GM12873 (cell line): ENCODE results near the gene PIP5K1C.

ENCODE experiments used
- TF ChIP-seq, protein P1 (sequence below): IDR thresholded peaks from 2 replicates; pipeline ENCODE4 v1.5.1; 2012; ENCODE audit warnings: low read depth, mild to moderate bottlenecking, moderate library complexity, low read length, control low read depth; ENCODE audit not compliant: insufficient read depth; ENCODE audit errors: missing control alignments

PIP5K1C gene

DNA sequence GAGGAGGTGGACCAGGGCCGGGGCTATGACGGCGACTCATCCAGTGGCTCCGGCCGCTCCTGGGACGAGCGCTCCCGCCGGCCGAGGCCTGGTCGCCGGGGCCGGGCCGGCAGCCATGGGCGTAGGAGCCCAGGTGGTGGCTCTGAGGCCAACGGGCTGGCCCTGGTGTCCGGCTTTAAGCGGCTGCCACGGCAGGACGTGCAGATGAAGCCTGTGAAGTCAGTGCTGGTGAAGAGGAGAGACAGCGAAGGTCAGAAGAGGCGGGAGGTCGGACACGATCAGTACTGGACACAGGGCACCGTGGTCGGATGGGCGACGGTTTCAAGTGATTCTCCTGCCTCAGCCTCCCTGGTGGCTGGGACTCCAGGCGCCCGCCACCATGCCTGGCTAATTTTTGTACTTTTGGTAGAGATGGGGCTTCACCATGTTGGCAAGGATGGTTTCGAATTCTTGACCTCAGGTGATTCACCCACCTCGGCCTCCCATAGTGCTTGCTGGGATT lies 30.2 kb upstream of the PIP5K1C start:
- TF ChIP-seq, protein P1, sequence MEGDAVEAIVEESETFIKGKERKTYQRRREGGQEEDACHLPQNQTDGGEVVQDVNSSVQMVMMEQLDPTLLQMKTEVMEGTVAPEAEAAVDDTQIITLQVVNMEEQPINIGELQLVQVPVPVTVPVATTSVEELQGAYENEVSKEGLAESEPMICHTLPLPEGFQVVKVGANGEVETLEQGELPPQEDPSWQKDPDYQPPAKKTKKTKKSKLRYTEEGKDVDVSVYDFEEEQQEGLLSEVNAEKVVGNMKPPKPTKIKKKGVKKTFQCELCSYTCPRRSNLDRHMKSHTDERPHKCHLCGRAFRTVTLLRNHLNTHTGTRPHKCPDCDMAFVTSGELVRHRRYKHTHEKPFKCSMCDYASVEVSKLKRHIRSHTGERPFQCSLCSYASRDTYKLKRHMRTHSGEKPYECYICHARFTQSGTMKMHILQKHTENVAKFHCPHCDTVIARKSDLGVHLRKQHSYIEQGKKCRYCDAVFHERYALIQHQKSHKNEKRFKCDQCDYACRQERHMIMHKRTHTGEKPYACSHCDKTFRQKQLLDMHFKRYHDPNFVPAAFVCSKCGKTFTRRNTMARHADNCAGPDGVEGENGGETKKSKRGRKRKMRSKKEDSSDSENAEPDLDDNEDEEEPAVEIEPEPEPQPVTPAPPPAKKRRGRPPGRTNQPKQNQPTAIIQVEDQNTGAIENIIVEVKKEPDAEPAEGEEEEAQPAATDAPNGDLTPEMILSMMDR = no peak

DNA sequence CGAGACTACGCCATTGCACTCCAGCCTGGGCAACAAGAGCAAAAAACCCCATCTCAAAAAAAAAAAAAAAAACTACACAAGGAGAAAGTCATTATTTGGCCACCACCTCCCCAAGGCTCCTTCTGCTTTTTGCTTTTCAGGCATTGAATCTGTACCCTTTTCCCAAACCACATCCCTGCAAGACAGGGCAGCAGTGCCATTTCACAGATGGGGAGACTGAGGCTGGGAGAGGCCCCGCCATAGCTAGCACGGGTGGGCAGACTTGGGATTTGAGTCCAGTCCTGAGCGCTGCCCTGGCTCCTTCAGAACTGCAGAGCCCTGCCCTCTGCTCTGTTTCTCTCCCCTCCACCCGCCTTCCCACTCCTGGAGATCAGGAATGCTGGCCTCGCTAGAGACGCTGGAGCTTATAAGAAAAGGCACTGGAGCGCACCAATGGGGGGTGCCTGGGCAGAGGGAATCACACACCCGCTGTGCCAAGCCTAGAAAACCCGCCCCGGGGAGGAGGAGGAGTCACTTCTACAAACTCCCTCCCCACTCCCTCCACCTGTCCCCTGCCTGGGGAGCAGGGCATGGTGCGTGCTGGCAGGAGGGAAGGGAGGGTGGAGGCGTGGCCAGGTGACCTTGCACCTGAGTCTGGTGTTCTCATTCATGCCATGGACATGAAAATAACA lies 25.5 kb upstream of the PIP5K1C start:
- TF ChIP-seq, protein P1 = no peak

DNA sequence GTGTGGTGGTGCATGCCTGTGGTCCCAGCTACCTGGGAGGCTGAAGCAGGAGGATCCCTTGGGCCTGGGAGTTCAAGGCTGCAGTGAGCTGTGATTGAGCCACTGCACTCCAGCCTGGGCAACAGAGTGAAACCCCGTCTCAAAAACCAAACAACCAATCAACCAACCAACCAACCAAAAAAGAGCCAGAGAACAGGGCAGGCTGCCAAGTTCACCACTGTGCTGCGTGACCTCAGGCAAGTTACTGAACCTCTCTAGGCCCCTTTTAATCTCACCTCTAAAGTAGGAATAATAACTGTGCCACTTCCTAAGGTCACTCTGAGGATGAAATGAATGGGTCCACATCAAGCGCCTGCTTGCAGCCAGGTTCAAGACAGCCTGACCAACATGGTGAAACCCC lies 24.9 kb upstream of the PIP5K1C start:
- TF ChIP-seq, protein P1 = no peak

DNA sequence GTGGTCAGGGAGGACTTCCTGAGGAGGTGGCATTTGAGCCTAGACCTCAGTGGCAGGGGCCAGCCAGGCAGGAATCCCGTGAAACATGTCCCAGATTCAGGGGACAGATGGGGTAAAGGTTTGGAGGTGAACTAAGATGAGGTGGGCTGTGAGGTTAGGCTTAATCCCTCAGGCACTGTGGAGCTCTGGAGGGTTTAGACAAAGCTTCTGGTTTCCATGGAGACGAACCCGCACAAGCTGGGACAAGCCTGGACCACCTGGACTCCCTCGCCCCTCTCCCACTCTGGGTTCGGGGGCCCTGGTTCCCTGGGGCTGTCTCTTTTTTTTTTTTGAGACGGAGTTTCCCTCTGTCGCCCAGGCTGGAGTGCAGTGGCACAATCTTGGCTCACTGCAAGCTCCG lies 23.6 kb upstream of the PIP5K1C start:
- TF ChIP-seq, protein P1 = no peak

DNA sequence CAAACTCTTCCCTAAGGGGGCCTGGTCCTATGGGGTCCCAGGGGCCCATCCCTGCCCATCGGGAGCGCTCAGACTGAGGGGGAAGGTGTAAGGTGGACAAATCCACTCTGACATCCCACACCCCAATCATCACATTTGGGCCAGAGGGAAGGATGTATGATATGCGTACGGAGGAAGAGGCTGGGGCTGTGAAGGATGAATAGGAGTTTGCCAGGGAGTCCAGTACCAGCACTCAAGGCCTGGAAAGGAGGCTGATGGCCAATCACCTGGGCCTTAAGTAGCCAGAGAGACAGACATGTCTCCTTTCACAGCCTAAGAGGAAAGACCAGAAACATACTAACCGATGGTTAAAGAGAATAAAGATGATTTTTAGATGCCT lies 22.8 kb upstream of the PIP5K1C start:
- TF ChIP-seq, protein P1 = no peak

DNA sequence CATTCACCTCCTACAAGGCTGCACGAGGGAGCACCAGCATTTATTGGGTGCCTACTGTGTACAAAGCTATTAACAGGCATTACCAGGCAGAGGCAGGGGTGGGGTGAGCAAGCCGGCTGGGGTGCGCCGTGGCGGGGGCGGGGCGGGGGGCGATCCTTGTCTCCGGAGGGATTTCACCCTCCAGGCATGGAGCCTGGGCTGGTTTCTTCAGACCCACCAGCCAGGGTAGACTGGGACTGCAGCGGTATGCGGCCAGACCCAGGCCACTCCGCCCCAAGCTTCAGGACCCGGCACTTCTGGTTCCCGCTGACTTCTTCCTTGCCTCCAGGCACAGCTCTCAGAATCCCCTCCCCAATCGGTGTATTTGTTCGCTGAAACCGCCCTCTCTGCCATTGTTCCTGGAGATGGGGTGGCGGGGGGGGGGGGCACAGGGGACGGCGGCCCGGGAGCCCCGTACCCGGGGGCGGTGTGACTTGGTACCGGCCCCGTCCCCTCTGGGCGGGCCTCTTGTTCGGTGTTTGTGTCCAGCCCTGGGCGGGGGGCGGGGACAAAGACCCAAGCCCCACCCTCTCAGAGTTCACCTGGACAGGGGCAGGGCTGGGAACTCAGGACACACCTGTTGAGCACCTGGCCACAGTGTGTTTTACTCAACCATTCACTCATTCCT lies 22.3 kb upstream of the PIP5K1C start:
- TF ChIP-seq, protein P1 = no peak

DNA sequence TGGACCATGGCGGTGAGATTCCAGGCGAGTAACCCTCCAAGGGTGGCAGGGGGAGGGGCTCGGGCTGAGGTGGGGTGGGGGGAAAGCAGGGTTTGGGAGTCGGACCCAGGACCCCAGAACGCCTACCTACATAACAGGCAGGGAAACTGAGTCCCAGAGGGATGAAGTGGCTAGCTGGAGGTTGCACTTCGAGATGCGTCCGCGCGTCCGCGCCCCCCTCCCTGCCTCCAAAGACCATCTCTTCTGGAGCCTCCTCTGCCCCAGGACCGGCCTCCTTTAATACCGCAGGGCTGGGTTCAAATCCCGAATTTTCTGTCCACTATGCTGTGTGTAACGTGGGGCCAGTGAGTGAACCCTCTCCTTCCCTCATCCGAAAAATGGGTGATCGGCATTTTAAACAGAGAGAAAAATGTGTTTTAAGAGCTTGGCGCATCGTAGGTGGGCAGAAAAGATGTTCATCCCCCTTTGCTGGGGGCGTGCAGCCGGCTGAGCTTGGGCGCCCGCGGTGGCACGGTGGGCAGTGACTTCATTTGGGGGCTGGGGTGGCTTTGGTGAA lies 21.7 kb upstream of the PIP5K1C start:
- TF ChIP-seq, protein P1 = no peak
